IMR-90 (cell line): ENCODE data around the gene CYP46A1. TPM values are rescaled to one million over a fixed set of nuclear protein-coding genes. Genes with fewer than 3 reads are reported as not detected.

ENCODE experiments used
- ATAC-seq: fragments of 200-7000 bp; cut with Tn5 transposase; 2 replicates; pipeline ENCODE4 v1.9.1; 2020; ENCODE audit warnings: low read depth, mild to moderate bottlenecking, moderate library complexity
- BruUV-seq: library from RNA; stranded (reverse); fragments of 400-500 nt; replicated peaks from 2 replicates; lab custom pipeline; 2021; lab: Mats Ljungman, UMichigan
- CTCF ChIA-PET: fragments of 300-600 bp; formaldehyde crosslinking; extraction: SDS; loops from one replicate; lab custom pipeline; 2021; ENCODE audit warnings: antibody characterized with exemption; lab: Yijun Ruan, JAX
- POLR2A ChIA-PET: fragments of 300-600 bp; sonication (Branson Sonifier 250); formaldehyde crosslinking; loops from one replicate; lab custom pipeline; 2022; ENCODE audit warnings: antibody characterized with exemption; ENCODE audit not compliant: unreplicated experiment; lab: Charles Lee
- DNase-seq: peaks from one replicate; pipeline ENCODE4 v3.0.0; 2013
- H2AFZ ChIP-seq: replicated peaks from 2 replicates; pipeline ENCODE3; 2013; ENCODE audit warnings: low read length, mild to moderate bottlenecking; ENCODE audit not compliant: poor library complexity
- H2AK5ac ChIP-seq: 2 replicates; pipeline ENCODE4 v1.6.1; 2013; ENCODE audit warnings: low read depth, low read length, inconsistent platforms
- H2AK9ac ChIP-seq: replicated peaks from 2 replicates; pipeline ENCODE3; 2013; ENCODE audit warnings: mild to moderate bottlenecking, low read depth, low read length, moderate library complexity; ENCODE audit not compliant: poor library complexity
- H2BK120ac ChIP-seq: 2 replicates; pipeline ENCODE4 v1.6.1; 2013; ENCODE audit warnings: low read depth, low read length, inconsistent platforms
- H2BK15ac ChIP-seq: 3 replicates; pipeline ENCODE4 v1.6.1; 2013; ENCODE audit warnings: low read depth, low read length, inconsistent platforms
- H2BK20ac ChIP-seq: 2 replicates; pipeline ENCODE4 v1.6.1; 2013; ENCODE audit warnings: low read depth, mild to moderate bottlenecking, inconsistent platforms, low read length, moderate library complexity
- H2BK5ac ChIP-seq: 2 replicates; pipeline ENCODE4 v1.6.1; 2013; ENCODE audit warnings: mild to moderate bottlenecking, low read depth, low read length, inconsistent platforms; ENCODE audit not compliant: poor library complexity, severe bottlenecking
- H3K14ac ChIP-seq: replicated peaks from 2 replicates; pipeline ENCODE4 v1.6.1; 2013; ENCODE audit warnings: low read depth, low read length, inconsistent platforms
- H3K18ac ChIP-seq: 2 replicates; pipeline ENCODE4 v1.6.1; 2013; ENCODE audit warnings: low read depth, low read length, control low read depth
- H3K23ac ChIP-seq: 2 replicates; pipeline ENCODE4 v1.6.1; 2013; ENCODE audit warnings: low read depth, low read length, inconsistent platforms
- H3K27ac ChIP-seq: 2 replicates; pipeline ENCODE4 v1.5.1; 2013; ENCODE audit warnings: mild to moderate bottlenecking, control low read depth, low read length; ENCODE audit not compliant: insufficient read depth
- H3K27me3 ChIP-seq: 2 replicates; pipeline ENCODE4 v1.6.1; 2013; ENCODE audit warnings: low read length; ENCODE audit not compliant: control insufficient read depth, insufficient read depth
- H3K36me3 ChIP-seq: 2 replicates; pipeline ENCODE4 v1.6.1; 2013; ENCODE audit warnings: low read length, mixed read lengths; ENCODE audit not compliant: control insufficient read depth, insufficient read depth
- H3K4ac ChIP-seq: 2 replicates; pipeline ENCODE4 v1.6.1; 2013; ENCODE audit warnings: low read depth, low read length, inconsistent platforms
- H3K4me1 ChIP-seq: 2 replicates; pipeline ENCODE4 v1.6.1; 2013; ENCODE audit warnings: low read length, mixed read lengths; ENCODE audit not compliant: control insufficient read depth, insufficient read depth
- H3K4me2 ChIP-seq: 2 replicates; pipeline ENCODE4 v1.6.1; 2013; ENCODE audit warnings: low read depth, mild to moderate bottlenecking, control low read depth, low read length, moderate library complexity
- H3K4me3 ChIP-seq: 2 replicates; pipeline ENCODE4 v1.5.1; 2013; ENCODE audit warnings: low read depth, mild to moderate bottlenecking, control low read depth, low read length, moderate library complexity; ENCODE audit not compliant: insufficient read depth
- H3K56ac ChIP-seq: 2 replicates; pipeline ENCODE4 v1.6.1; 2013; ENCODE audit warnings: low read length, inconsistent platforms; ENCODE audit not compliant: insufficient read depth; ENCODE audit errors: extremely low read depth
- H3K79me1 ChIP-seq, 2 experiments: 2 replicates each; pipeline ENCODE4 v1.6.1; 2013; ENCODE audit warnings: low read length in 2 of 2, inconsistent platforms in 1 of 2, low read depth in 1 of 2
- H3K9ac ChIP-seq: 2 replicates; pipeline ENCODE4 v1.6.1; 2013; ENCODE audit warnings: low read depth, low read length, control low read depth
- H3K9me1 ChIP-seq: 2 replicates; pipeline ENCODE4 v1.6.1; 2013; ENCODE audit warnings: low read length, inconsistent platforms; ENCODE audit not compliant: insufficient read depth
- H3K9me3 ChIP-seq: 2 replicates; pipeline ENCODE4 v1.6.1; 2013; ENCODE audit warnings: low read length; ENCODE audit not compliant: control insufficient read depth, insufficient read depth
- H4K20me1 ChIP-seq: 2 replicates; pipeline ENCODE4 v1.6.1; 2013; ENCODE audit warnings: low read length, inconsistent platforms; ENCODE audit not compliant: insufficient read depth
- H4K5ac ChIP-seq: 2 replicates; pipeline ENCODE4 v1.6.1; 2013; ENCODE audit warnings: mild to moderate bottlenecking, low read depth, low read length, control low read depth
- H4K8ac ChIP-seq, 2 experiments: 2 replicates each; pipeline ENCODE4 v1.6.1; 2013; ENCODE audit warnings: low read depth in 2 of 2, low read length in 2 of 2, control low read depth in 1 of 2, inconsistent platforms in 1 of 2
- H4K91ac ChIP-seq: 2 replicates; pipeline ENCODE4 v1.6.1; 2013; ENCODE audit warnings: low read depth, low read length, inconsistent platforms; ENCODE audit not compliant: insufficient read depth
- USF2 ChIP-seq: fragments of 150-350 bp; IDR thresholded peaks from 2 replicates; pipeline ENCODE4 v1.6.1; 2017; ENCODE audit warnings: mild to moderate bottlenecking, antibody characterized with exemption, low read length, low read depth
- WGBS, 2 experiments: methylation state at CpG; one replicate each; pipeline versions ENCODE4 v1.1.5 to v1.1.7; 2013; ENCODE audit warnings: missing lambda C conversion rate in 2 of 2; ENCODE audit not compliant: insufficient read length in 1 of 2; ENCODE audit errors: extremely low coverage in 2 of 2; 5-methylcytosine and 5-hydroxymethylcytosine counted together
- dilution Hi-C: fragments of 300-500 bp; cut with HindIII; formaldehyde crosslinking; loops from one replicate; pipeline ENCODE4 v1.14.3; 2018; ENCODE audit warnings: low sequenced_read_pairs; ENCODE audit not compliant: unreplicated experiment
- in situ Hi-C: fragments of 300-500 bp; cut with MboI; formaldehyde crosslinking; loops from 3 replicates; pipeline ENCODE4 v1.14.3; 2019; ENCODE audit warnings: low sequenced_read_pairs, inconsistent platforms, mixed read lengths
- intact Hi-C: fragments of 100-400 bp; cut with micrococcal nuclease; formaldehyde crosslinking; loops from 2 replicates; pipeline ENCODE4 v1.10.0; 2022
- polyA plus RNA-seq, 3 experiments: library from polyadenylated mRNA; depleted of rRNA; stranded (reverse); fragments of >200 nt; gene quantifications; 2 replicates each; pipeline ENCODE4 v1.2.3, GENCODE V29; 2012; ENCODE audit warnings: low replicate concordance in 1 of 3
- total RNA-seq: library from RNA; depleted of rRNA; stranded (reverse); fragments of >200 nt; gene quantifications from 2 replicates; pipeline ENCODE4 v1.2.3, GENCODE V29; 2012

CYP46A1 gene
- total and polyA plus RNA-seq, 2 of the 4 experiments (the other 2 are of a cell fraction): 0.18 to 0.31 TPM

- no peaks in the 10 kb centered on the region for H3K79me1 ChIP-seq
- H3K9me3 ChIP-seq: peaks cover 17% of the 10 kb centered on the region
- no peak overlapping the region for H4K8ac ChIP-seq
- no peak for DNase-seq
- intact Hi-C loops: no loop called here
- no peak overlapping the region for H3K4me2 ChIP-seq
- no peak overlapping the region for H3K27ac ChIP-seq
- H4K91ac ChIP-seq: no peak overlapping the region
- H3K27me3 ChIP-seq: peaks cover 12% of the 10 kb centered on the region; the same call in 1 of the 2 replicates
- dilution Hi-C loops: no loop called here
- whole genome bisulfite sequencing, 2 experiments: 100% methylated on average over 1 of the region's 9 CpGs; no CpG with 5 or more reads in 1 of the 2 experiments
- H3K56ac ChIP-seq: no peak overlapping the region
- no peak overlapping the region for H3K14ac ChIP-seq
- ATAC-seq: no peak
- H3K9me1 ChIP-seq: no peaks in the 10 kb centered on the region
- BruUV-seq: no TSS peak
- H2AK9ac ChIP-seq: no peak overlapping the region
- no peak overlapping the region for H2AK5ac ChIP-seq
- H2BK5ac ChIP-seq: no peak overlapping the region
- POLR2A ChIA-PET: no interaction called here
- TF ChIP-seq USF2: no peak
- no peak overlapping the region for H3K4ac ChIP-seq
- in situ Hi-C loops: no loop called here
- H3K18ac ChIP-seq: no peak overlapping the region
- H2BK120ac ChIP-seq: no peak overlapping the region
- H3K36me3 ChIP-seq: no peaks in the 10 kb centered on the region
- H4K20me1 ChIP-seq: no peaks in the 10 kb centered on the region
- no peak overlapping the region for H3K23ac ChIP-seq
- no peak overlapping the region for H2BK15ac ChIP-seq
- peak overlapping the region; percentile 27 for H2AFZ ChIP-seq
- H3K4me1 ChIP-seq: no peaks in the 10 kb centered on the region; the same call in 1 of the 2 replicates
- CTCF ChIA-PET: no interaction called here
- no peak overlapping the region for H3K9ac ChIP-seq
- H3K4me3 ChIP-seq: no peak overlapping the region
- no peak overlapping the region for H2BK20ac ChIP-seq
- no peak overlapping the region for H4K5ac ChIP-seq
These were observed 9.9 kb upstream of the CYP46A1 start for GRCh38 chr14:99674064-99674650.
